ENCODE measurements around the gene SGPL1. TPM values are rescaled to one million over a fixed set of nuclear protein-coding genes. Genes with fewer than 3 reads are reported as not detected.

The SGPL1 gene
- total RNA-seq, 1 donor from 2014 or later: 111 TPM

DNA sequence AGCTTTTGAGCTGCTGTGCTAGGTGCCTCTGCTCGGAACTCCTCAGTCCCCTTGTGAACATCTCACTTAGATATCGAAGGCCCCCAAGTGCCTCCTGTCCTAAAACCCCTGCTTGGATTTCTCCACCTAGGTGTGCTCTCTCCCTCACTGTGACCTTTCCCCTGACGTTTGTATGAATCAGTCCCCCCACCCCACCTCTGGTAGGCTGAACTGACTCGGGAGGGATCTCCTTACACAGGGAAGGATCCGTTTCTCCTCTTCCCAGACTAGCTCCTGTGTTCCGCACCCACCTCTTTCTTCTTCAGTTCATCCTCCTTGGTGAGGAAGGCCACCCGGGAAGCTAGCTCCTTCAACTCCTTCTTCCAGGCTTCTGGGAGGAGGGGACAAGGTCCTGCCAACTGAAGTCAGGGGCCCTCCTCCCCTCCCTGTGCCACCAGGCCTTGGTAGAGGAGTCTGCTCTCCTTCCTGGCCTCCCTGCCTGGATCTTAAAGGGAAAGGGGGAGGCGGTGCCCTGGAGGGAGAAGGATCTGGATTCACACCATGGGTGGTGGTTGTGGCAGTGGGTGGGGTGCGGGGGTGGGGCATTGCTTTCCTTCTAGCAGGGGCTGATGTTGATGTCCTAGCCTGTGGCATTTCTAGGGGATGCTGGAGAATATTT, 37.4 kb upstream of the SGPL1 start:
- Mint-ChIP-seq H3K36me3 (ENCODE audit: unreplicated experiment) (peaks cover 1% of the 10 kb centered on the region), H3K27ac (ENCODE audit: unreplicated experiment) (no peak overlapping the region), H3K4me3 (ENCODE audit: unreplicated experiment) (no peak overlapping the region), H3K4me1 (ENCODE audit: low read depth, unreplicated experiment) (peaks cover 2% of the 10 kb centered on the region), H3K27me3 (ENCODE audit: unreplicated experiment) (peaks cover 9% of the 10 kb centered on the region), H3K9me3 (ENCODE audit: unreplicated experiment) (peaks cover 6% of the 10 kb centered on the region)
- TF ChIP-seq, protein P1, sequence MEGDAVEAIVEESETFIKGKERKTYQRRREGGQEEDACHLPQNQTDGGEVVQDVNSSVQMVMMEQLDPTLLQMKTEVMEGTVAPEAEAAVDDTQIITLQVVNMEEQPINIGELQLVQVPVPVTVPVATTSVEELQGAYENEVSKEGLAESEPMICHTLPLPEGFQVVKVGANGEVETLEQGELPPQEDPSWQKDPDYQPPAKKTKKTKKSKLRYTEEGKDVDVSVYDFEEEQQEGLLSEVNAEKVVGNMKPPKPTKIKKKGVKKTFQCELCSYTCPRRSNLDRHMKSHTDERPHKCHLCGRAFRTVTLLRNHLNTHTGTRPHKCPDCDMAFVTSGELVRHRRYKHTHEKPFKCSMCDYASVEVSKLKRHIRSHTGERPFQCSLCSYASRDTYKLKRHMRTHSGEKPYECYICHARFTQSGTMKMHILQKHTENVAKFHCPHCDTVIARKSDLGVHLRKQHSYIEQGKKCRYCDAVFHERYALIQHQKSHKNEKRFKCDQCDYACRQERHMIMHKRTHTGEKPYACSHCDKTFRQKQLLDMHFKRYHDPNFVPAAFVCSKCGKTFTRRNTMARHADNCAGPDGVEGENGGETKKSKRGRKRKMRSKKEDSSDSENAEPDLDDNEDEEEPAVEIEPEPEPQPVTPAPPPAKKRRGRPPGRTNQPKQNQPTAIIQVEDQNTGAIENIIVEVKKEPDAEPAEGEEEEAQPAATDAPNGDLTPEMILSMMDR (IDR thresholded peaks at IDR 0.05; ENCODE audit: partially characterized antibody, unreplicated experiment): no peak
- DNase-seq: no peak

DNA sequence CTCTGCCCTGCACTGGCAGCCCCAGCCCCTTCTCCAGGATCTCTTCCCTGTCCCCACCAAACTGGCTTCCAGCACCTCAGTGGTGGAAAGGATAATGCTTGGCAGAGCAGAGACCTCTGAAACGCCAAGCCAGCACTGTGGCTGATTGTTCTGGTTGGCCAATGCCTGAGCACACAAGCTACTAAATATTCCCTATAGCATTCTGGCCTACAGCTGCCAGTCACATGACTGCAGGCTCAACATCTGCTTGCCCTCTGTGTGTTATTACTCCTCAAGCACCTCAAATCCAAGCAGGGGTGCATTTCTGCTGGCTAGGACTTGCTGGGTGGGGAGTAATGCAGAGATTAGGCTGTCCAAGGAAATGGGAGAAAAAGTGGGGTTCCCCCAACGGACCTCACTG, 36.7 kb upstream of the SGPL1 start:
- Mint-ChIP-seq H3K4me3 (ENCODE audit: unreplicated experiment) (no peak overlapping the region), H3K27ac (ENCODE audit: unreplicated experiment) (peak overlapping the region; percentile 79), H3K27me3 (ENCODE audit: unreplicated experiment) (peaks cover 8% of the 10 kb centered on the region), H3K4me1 (ENCODE audit: low read depth, unreplicated experiment) (peaks cover 2% of the 10 kb centered on the region), H3K36me3 (ENCODE audit: unreplicated experiment) (no peaks in the 10 kb centered on the region), H3K9me3 (ENCODE audit: unreplicated experiment) (peaks cover 6% of the 10 kb centered on the region)
- DNase-seq: no peak
- TF ChIP-seq, protein P1 (IDR thresholded peaks at IDR 0.05; ENCODE audit: partially characterized antibody, unreplicated experiment): no peak

DNA sequence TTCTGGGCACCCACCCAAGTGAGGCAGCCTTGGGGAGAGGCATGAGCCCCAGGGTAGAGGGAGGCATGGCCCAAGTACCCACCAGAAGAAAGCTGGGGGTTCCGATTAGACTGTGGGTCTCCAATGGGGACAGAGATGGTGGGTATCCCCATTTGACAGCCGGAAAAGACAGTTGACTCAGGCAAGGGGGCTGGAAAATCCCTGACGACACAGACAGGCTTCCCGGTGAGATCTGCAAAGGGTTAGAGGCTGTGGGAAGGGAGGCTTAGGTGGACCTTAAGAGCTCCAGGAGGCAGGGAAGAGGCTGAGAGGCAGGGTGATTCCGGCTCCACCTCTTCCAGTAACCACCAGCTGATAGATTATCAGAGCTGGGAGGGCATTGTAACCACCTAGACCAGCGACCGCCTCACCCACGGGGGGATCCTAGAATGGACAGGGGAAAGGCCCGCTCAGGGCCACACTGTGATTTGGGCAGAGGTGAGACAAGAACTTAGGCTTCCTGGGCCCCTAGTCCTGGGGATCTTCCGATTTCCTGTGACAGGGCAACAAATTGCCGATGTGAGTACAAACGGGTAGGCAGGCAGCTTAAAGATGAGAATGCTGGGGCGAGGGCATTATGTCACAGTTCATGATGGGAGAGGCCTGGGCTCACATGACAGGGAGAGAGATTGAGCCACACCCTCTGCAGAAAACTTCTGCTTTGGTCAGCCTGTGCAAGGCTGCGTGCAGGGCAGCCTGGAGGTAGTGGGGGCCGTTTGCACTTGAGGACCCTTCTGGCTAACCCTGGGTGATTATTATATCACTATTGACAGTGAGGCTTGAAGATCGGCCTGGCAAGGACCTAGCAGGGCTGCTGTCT, 36.0 kb upstream of the SGPL1 start:
- DNase-seq: no peak
- peaks cover 2% of the 10 kb centered on the region for H3K4me1 Mint-ChIP-seq (ENCODE audit: low read depth, unreplicated experiment)
- H3K9me3 Mint-ChIP-seq (ENCODE audit: unreplicated experiment): peaks cover 6% of the 10 kb centered on the region
- H3K36me3 Mint-ChIP-seq (ENCODE audit: unreplicated experiment): no peaks in the 10 kb centered on the region
- peaks cover 6% of the 10 kb centered on the region for H3K27me3 Mint-ChIP-seq (ENCODE audit: unreplicated experiment)
- TF ChIP-seq, protein P1 (IDR thresholded peaks at IDR 0.05; ENCODE audit: partially characterized antibody, unreplicated experiment): no peak
- peak overlapping the region; percentile 17 for H3K27ac Mint-ChIP-seq (ENCODE audit: unreplicated experiment)
- H3K4me3 Mint-ChIP-seq (ENCODE audit: unreplicated experiment): no peak overlapping the region

DNA sequence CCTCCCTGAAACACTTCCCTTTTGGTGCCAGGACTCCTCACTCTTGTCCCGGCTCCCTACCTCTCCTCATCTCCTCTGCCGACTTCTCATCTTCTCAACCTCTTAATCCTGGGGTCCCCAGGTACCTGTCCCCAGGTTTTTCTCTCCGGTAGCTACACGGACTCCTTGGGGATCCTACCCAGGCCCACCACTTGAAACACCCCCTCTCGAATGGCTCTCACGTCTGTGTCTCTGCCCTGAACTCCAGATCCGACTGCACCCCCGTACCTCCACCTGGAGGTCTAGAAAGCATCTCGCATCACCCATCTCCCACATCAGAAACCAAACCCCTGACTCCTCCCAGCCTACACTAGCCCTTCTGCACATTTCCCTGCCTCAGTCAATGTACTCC, 35.4 kb upstream of the SGPL1 start:
- Mint-ChIP-seq H3K36me3 (ENCODE audit: unreplicated experiment) (no peaks in the 10 kb centered on the region), H3K27me3 (ENCODE audit: unreplicated experiment) (peaks cover 6% of the 10 kb centered on the region), H3K4me3 (ENCODE audit: unreplicated experiment) (no peak overlapping the region), H3K27ac (ENCODE audit: unreplicated experiment) (no peak overlapping the region), H3K9me3 (ENCODE audit: unreplicated experiment) (peaks cover 6% of the 10 kb centered on the region), H3K4me1 (ENCODE audit: low read depth, unreplicated experiment) (peaks cover 2% of the 10 kb centered on the region)
- no peak for DNase-seq
- TF ChIP-seq, protein P1 (IDR thresholded peaks at IDR 0.05; ENCODE audit: partially characterized antibody, unreplicated experiment): no peak

DNA sequence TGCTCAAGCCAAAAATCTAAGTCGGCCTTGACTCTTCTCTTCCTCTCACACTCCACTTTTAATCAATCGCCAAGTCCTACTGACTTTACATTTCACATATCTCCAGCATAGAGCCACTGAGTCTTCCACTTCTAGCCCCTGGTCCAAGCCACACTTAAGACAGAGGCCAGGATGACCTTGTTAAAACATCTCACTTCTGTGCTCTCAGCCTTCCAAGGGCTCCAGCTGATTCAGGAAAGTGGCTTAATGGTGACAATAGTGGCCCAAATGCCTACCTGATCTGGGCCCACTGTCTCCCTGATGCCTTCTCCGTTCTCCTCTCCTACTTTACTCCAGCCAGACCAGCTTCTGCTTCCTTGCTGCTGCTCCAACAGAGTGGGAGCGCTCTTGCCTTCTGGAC, 35.0 kb upstream of the SGPL1 start:
- H3K27ac Mint-ChIP-seq (ENCODE audit: unreplicated experiment): no peak overlapping the region
- DNase-seq: no peak
- no peak overlapping the region for H3K4me3 Mint-ChIP-seq (ENCODE audit: unreplicated experiment)
- H3K27me3 Mint-ChIP-seq (ENCODE audit: unreplicated experiment): peaks cover 6% of the 10 kb centered on the region
- H3K4me1 Mint-ChIP-seq (ENCODE audit: low read depth, unreplicated experiment): peaks cover 2% of the 10 kb centered on the region
- TF ChIP-seq, protein P1 (IDR thresholded peaks at IDR 0.05; ENCODE audit: partially characterized antibody, unreplicated experiment): no peak
- H3K9me3 Mint-ChIP-seq (ENCODE audit: unreplicated experiment): peaks cover 6% of the 10 kb centered on the region
- H3K36me3 Mint-ChIP-seq (ENCODE audit: unreplicated experiment): no peaks in the 10 kb centered on the region

All from glutamatergic neuron (in vitro differentiated cells).